GM15510 (cell line): ENCODE data around the gene SERBP1.

Experiments
- POLR2A ChIP-seq: IDR thresholded peaks from 3 replicates; pipeline ENCODE4 v1.6.1; 2011; ENCODE audit warnings: borderline replicate concordance; ENCODE audit not compliant: insufficient read length; ENCODE audit errors: extremely low read depth

The SERBP1 gene

GRCh38 chr1:67394548-67394947 lies 35.7 kb downstream of the SERBP1 start:
- no peak for TF ChIP-seq POLR2A

DNA sequence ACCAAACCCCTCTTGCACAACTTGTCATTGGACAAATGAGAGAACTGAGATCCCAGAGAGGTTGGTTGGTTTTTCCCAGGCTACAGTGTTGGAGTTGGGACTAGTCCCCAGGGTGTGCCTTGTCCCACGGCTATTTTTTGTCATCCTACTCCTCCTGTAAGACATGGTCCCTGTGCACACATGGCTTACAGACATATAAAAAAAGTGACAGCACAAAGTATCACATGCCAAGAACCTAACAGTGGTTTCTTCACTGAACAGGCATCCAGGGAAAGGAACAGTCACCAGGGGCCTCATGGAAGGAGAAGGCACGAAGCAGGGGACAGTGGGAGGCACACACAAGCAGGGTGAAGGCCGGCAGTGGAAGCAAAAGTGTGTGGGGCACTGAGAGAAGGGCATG lies 36.5 kb downstream of the SERBP1 start:
- TF ChIP-seq POLR2A, result no peak

DNA sequence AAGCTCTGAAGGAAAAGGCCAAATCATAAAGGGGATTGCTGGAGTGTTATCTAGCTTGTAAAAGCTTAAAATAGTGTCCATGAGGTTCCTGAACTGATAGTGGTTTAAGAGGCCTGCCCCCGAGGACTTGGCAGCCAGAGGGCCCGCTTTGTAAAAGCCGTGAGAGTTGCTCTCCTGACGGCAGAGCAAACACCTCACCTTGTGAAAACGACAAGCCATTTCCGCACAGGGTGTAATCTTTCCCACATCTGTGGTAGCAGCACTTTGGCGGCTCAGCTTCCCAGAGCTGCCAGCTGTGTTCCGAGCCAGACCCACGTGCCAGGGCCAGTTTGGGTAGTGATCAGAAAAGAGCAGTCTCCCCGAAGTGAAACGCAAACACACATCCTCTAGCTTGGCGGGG lies 37.0 kb downstream of the SERBP1 start:
- no peak for TF ChIP-seq POLR2A

DNA sequence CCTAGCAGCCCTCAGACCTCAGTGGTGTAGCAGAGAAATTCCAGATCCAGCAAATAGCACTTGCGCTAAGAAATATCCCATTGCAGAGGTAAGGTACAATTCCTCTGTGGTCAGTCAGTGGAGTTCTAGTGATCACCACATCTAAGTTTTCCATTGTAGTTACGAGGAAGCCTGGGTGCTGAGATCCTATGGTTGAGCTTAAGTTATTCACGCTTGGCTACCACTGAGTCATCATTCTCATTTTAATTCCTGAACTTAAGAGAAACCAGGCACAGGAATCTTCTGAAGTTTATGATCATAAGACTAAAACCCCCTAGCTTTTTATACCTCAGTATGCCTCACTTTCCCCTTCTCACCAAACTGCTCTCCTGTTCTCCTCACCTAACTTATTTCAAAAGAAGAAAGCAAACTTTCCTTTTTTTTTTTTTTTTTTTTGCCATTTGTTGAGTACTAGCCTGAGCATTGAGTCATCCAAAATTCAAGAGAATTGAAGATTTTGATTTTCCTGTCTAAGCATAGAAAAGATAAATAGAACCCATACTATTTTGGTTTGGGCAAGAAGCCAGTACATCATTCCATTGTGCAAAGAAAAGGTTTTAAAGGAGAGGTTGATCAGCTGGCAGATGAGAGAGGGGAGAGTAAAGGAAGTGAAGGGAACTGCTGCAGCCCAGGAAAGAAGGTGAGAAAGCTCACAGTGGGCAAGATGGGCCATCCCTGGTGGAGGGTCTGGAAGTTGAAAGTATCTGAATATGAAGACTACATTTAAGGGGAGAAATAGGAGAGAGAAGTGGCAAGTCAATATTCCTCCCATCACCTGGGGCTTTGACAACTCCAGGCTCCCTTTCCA lies 39.9 kb downstream of the SERBP1 start:
- no peak for TF ChIP-seq POLR2A

DNA sequence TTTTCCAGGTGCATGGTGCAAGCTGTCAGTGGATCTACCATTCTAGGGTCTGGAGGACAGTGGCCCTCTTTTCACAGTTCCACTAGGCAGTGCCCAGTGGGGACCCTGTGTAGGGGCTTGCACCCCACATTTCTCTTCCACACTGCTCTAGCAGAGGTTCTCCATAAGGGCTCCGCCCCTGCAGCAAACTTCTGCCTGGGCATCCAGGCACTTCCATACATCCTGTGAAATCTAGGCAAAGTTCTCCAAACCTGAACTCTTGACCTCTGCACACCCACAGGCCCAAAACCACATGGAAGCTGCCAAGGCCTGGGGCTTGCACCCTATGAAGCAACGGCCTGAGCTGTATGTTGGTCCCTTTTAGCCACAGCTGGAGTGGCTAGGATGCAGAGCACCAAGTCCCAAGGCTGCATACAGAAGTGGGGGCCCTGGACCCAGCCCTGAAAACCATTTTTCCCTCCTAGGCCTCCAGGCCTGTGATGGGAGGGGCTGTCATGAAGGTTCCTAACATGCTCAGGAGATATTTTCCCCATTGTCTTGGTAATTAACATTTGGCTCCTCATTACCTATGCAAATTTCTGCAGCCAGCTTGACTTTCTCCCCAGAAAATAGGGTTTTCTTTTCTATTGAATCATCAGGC lies 46.1 kb downstream of the SERBP1 start:
- no peak for TF ChIP-seq POLR2A

GRCh38 chr1:67382292-67382691 lies 47.9 kb downstream of the SERBP1 start:
- no peak for TF ChIP-seq POLR2A

- TF ChIP-seq POLR2A, result no peak
Observed at GRCh38 chr1:67381154-67381553, 49.0 kb downstream of the SERBP1 start.

GRCh38 chr1:67377253-67377652 lies 52.9 kb downstream of the SERBP1 start:
- TF ChIP-seq POLR2A, result no peak

DNA sequence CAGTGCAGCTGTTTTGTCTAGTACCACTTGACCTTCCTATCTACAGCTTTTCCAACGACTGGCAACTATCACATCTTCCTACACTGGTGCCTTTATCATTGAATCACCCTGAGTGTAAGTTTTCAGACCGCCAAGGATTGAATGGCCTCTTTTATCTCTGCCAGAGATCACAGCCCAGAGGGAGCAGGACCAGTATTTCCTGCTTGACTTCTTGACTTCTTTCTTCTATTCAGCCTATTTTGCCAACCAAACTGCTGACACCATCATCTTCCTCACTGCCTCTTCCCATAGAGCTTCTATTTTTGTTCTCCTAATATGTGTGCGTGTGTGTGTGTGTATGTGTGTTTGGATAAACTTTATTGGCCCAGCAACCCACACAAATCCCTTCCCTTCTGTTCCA lies 53.8 kb downstream of the SERBP1 start:
- TF ChIP-seq POLR2A, result no peak

GRCh38 chr1:67372898-67373297 lies 57.3 kb downstream of the SERBP1 start:
- TF ChIP-seq POLR2A, result no peak

- no peak for TF ChIP-seq POLR2A
Observed at GRCh38 chr1:67372136-67372535, 58.1 kb downstream of the SERBP1 start.

DNA sequence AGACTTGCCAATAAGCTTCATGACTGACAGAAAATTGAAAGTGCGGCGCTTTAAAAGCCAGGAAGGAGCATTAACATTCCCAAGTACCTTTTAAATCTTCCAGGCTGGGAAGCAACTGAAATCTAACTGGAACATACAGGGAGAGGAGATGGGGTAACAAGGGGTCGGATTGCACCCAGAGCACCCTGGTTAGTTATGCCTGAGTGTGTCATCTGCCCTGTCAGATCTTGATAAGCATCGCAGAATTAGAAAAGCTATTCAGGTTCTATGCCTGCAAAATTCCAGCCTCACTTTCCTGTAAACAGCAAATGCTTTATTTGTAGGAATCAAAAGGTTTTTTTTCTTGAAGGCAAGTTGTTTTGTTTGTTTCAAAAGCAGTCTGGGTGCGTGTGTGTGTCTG lies 58.5 kb downstream of the SERBP1 start:
- TF ChIP-seq POLR2A, result no peak

GRCh38 chr1:67371043-67371442 lies 59.2 kb downstream of the SERBP1 start:
- no peak for TF ChIP-seq POLR2A

- TF ChIP-seq POLR2A, result no peak
Observed at GRCh38 chr1:67368046-67368514, 62.1 kb downstream of the SERBP1 start.

DNA sequence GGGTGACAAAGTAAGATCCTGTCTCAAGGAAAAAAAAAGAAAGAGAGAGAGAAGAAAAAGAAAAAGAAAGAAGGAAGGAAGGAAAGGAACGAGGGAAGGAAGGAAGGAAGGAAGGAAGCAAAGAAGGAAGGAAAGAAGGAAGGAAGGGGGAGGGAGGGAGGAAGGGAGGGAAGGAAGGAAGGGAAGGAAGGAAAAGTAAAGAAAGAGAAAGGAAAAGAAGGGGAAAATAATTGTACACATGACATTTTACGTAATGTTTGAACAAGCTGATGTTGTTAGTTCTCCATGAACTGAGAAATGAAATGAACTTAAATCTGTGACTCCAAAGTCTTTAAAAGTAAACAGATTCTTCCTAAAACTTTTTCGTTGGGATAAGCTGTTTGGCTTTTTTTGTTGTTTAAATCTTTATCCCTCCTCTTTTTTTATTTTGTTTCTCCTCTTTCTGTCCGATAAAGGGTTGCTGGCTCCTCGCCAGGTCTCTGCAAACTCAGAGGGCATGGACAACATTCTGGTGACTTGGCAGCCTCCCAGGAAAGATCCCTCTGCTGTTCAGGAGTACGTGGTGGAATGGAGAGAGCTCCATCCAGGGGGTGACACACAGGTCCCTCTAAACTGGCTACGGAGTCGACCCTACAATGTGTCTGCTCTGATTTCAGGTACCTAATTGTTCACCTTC lies 62.7 kb downstream of the SERBP1 start:
- TF ChIP-seq POLR2A, result no peak

DNA sequence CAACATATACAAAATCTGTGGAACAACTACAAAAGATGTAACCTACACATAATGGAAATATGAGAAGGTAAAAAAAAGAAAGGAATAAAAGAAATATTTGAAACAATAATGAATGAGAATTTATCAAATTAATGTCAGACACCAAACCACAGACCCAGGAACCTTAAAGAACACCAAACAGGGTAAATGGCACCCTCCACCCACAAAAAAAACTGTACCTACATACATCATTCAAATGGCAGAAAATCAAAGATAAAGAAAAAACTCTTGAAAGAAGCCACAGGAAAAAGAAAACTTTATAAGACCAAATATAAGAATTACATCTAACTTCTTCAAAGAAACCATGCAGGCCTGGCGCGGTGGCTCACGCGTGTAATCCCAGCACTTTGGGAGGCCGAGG lies 68.6 kb downstream of the SERBP1 start:
- TF ChIP-seq POLR2A, result no peak

DNA sequence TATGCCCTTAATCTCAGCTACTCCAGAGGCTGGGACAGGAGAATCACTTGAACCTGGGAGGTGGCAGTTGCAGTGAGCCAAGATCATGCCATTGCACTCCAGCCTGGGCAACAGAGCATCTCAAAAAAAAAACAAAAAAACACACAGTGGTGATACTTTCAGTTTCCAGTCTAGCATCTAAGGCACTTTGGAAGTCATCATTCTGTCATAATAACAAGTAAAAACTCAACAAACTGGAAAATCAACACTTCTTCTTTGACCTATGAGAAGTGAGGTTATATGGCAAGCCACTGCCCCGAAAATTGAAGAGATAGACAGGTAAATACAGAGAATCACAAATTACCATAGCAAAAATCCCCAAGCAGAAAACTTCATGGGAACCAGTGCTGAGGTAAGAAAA lies 70.6 kb downstream of the SERBP1 start:
- no peak for TF ChIP-seq POLR2A
